22Rv1 (cell line): ENCODE data around the gene CAPRIN1.

Experiments used
- CTCF ChIP-seq: fragments of 450-650 bp; IDR thresholded peaks from 2 replicates; pipeline ENCODE4 v1.5.1; 2017; ENCODE audit warnings: mild to moderate bottlenecking
- ZFX ChIP-seq: fragments of 450-650 bp; IDR thresholded peaks from 2 replicates; pipeline ENCODE4 v1.6.1; 2017; ENCODE audit warnings: antibody characterized with exemption, borderline replicate concordance

- TF ChIP-seq CTCF (no peak), ZFX (no peak)
Measured at GRCh38 chr11:34068111-34068510, 16.6 kb downstream of the CAPRIN1 start.
